ENCODE results near the gene LIX1L.

- TF ChIP-seq CTCF (IDR thresholded peaks at IDR 0.05; ENCODE audit: low read length) = no peak
- no peak for TF ChIP-seq EZH2phosphoT487 (IDR thresholded peaks at IDR 0.05; ENCODE audit: low read length)
Measured at GRCh38 chr1:145949219-145949618, 8.6 kb downstream of the LIX1L start.

Data from MM.1S (cell line).